IPS-18a (cell line): Measurements from ENCODE around the gene RRP12.

Experiments used
- H3K27ac ChIP-seq: one replicate; pipeline ENCODE4 v1.5.1; 2013; ENCODE audit warnings: low read length
- H3K27me3 ChIP-seq: one replicate; pipeline ENCODE4 v1.6.1; 2013; ENCODE audit warnings: mild to moderate bottlenecking, low read length; ENCODE audit not compliant: control insufficient read depth, insufficient read depth
- H3K36me3 ChIP-seq: one replicate; pipeline ENCODE4 v1.6.1; 2013; ENCODE audit warnings: low read depth, low read length; ENCODE audit not compliant: control insufficient read depth
- H3K4me1 ChIP-seq: one replicate; pipeline ENCODE4 v1.6.1; 2013; ENCODE audit warnings: low read depth, low read length; ENCODE audit not compliant: control insufficient read depth
- H3K4me3 ChIP-seq: one replicate; pipeline ENCODE4 v1.5.1; 2013; ENCODE audit warnings: low read length
- H3K9ac ChIP-seq: one replicate; pipeline ENCODE4 v1.6.1; 2013; ENCODE audit warnings: mild to moderate bottlenecking, low read length, moderate library complexity
- H3K9me3 ChIP-seq: one replicate; pipeline ENCODE4 v1.6.1; 2013; ENCODE audit warnings: low read depth, low read length; ENCODE audit not compliant: control insufficient read depth

RRP12 gene

GRCh38 chr10:97341416-97341815, 59.7 kb downstream of the RRP12 start:
- Histone ChIP-seq H3K9ac (no peak overlapping the region), H3K27me3 (no peaks in the 10 kb centered on the region), H3K4me3 (no peak overlapping the region), H3K36me3 (no peaks in the 10 kb centered on the region), H3K9me3 (no peaks in the 10 kb centered on the region), H3K27ac (no peak overlapping the region), H3K4me1 (peaks cover 19% of the 10 kb centered on the region)

- H3K9ac ChIP-seq = no peak overlapping the region
- peaks cover 24% of the 10 kb centered on the region for H3K4me1 ChIP-seq
Observed at GRCh38 chr10:97338041-97338440, 63.1 kb downstream of the RRP12 start.

GRCh38 chr10:97336942-97337831, 64.0 kb downstream of the RRP12 start:
- peaks cover 6% of the 10 kb centered on the region for H3K27me3 ChIP-seq
- H3K9ac ChIP-seq = peak overlapping the region; percentile 8
- H3K4me1 ChIP-seq = peaks cover 25% of the 10 kb centered on the region
- no peaks in the 10 kb centered on the region for H3K9me3 ChIP-seq
- H3K4me3 ChIP-seq = peak overlapping the region; percentile 23
- H3K27ac ChIP-seq = no peak overlapping the region
- no peaks in the 10 kb centered on the region for H3K36me3 ChIP-seq

More at GRCh38 chr10:97338041-97338440, 63.1 kb downstream of the RRP12 start:
- Histone ChIP-seq H3K36me3 (no peaks in the 10 kb centered on the region), H3K27ac (no peak overlapping the region), H3K9me3 (no peaks in the 10 kb centered on the region), H3K27me3 (peaks cover 5% of the 10 kb centered on the region), H3K4me3 (peak overlapping the region; percentile 23)

GRCh38 chr10:97336446-97336845, 64.7 kb downstream of the RRP12 start:
- H3K4me3 ChIP-seq = peak overlapping the region; percentile 23
- no peaks in the 10 kb centered on the region for H3K36me3 ChIP-seq
- peaks cover 29% of the 10 kb centered on the region for H3K4me1 ChIP-seq
- no peak overlapping the region for H3K27ac ChIP-seq
- H3K27me3 ChIP-seq = peaks cover 6% of the 10 kb centered on the region
- H3K9ac ChIP-seq = peak overlapping the region; percentile 8
- no peaks in the 10 kb centered on the region for H3K9me3 ChIP-seq

- no peaks in the 10 kb centered on the region for H3K36me3 ChIP-seq
- no peaks in the 10 kb centered on the region for H3K9me3 ChIP-seq
- peaks cover 29% of the 10 kb centered on the region for H3K4me1 ChIP-seq
- peak overlapping the region; percentile 23 for H3K4me3 ChIP-seq
- peaks cover 6% of the 10 kb centered on the region for H3K27me3 ChIP-seq
- H3K9ac ChIP-seq = no peak overlapping the region
- H3K27ac ChIP-seq = no peak overlapping the region
Observed at GRCh38 chr10:97336006-97336405, 65.1 kb downstream of the RRP12 start.

GRCh38 chr10:97335188-97335619, 65.9 kb downstream of the RRP12 start:
- Histone ChIP-seq H3K27me3 (peaks cover 6% of the 10 kb centered on the region), H3K9me3 (no peaks in the 10 kb centered on the region), H3K9ac (peak overlapping the region; percentile 79), H3K4me1 (peaks cover 29% of the 10 kb centered on the region), H3K36me3 (no peaks in the 10 kb centered on the region), H3K4me3 (peak overlapping the region; percentile 99), H3K27ac (no peak overlapping the region)

- H3K27ac ChIP-seq = peak within 1 kb of the TSS; percentile 82
- H3K4me1 ChIP-seq = peaks cover 29% of the 10 kb centered on the region
- H3K9me3 ChIP-seq = no peaks in the 10 kb centered on the region
- peak within 1 kb of the TSS; percentile 90 for H3K9ac ChIP-seq
- H3K36me3 ChIP-seq = no peaks in the 10 kb centered on the region
- peaks cover 6% of the 10 kb centered on the region for H3K27me3 ChIP-seq
- H3K4me3 ChIP-seq = peak within 1 kb of the TSS; percentile 99
Observed at GRCh38 chr10:97334370-97335175, 66.6 kb downstream of the RRP12 start, which contains the start of gene FRAT2. Gene FRAT2, minus strand, starts transcription at chr10:97334729. Its CDS starts 157 bp downstream, at chr10:97334572.

- Histone ChIP-seq H3K27me3 (peaks cover 6% of the 10 kb centered on the region), H3K36me3 (peaks cover 6% of the 10 kb centered on the region), H3K4me3 (peak overlapping the region; percentile 99), H3K27ac (peak overlapping the region; percentile 84), H3K4me1 (peaks cover 29% of the 10 kb centered on the region), H3K9me3 (no peaks in the 10 kb centered on the region), H3K9ac (peak overlapping the region; percentile 90)
Observed at GRCh38 chr10:97333601-97334369, 67.4 kb downstream of the RRP12 start.

- H3K27ac ChIP-seq = peak overlapping the region; percentile 84
- peaks cover 25% of the 10 kb centered on the region for H3K4me1 ChIP-seq
- peak overlapping the region; percentile 99 for H3K4me3 ChIP-seq
- peaks cover 6% of the 10 kb centered on the region for H3K27me3 ChIP-seq
- no peaks in the 10 kb centered on the region for H3K9me3 ChIP-seq
- peak overlapping the region; percentile 90 for H3K9ac ChIP-seq
- H3K36me3 ChIP-seq = peaks cover 9% of the 10 kb centered on the region
Observed at GRCh38 chr10:97333351-97333600, 67.9 kb downstream of the RRP12 start.

- Histone ChIP-seq H3K27ac (peak overlapping the region; percentile 84), H3K4me1 (peaks cover 20% of the 10 kb centered on the region), H3K9me3 (no peaks in the 10 kb centered on the region), H3K27me3 (peaks cover 6% of the 10 kb centered on the region), H3K36me3 (peaks cover 9% of the 10 kb centered on the region), H3K4me3 (peak overlapping the region; percentile 99), H3K9ac (peak overlapping the region; percentile 90)
Observed at GRCh38 chr10:97332591-97333350, 68.4 kb downstream of the RRP12 start.
